Activated CD8-positive, alpha-beta memory T cell treated with anti-CD3 and anti-CD28 coated beads, Interleukin-2, amount 50 U/mL, for 48 hours (primary cell): Measurements from ENCODE around the gene ACOT2.
"Not testable (repeated sequence)": the region's sequence is repeated elsewhere in the genome, so short reads cannot be mapped to it uniquely, and the experiment has no call there.

Source experiments
- DNase-seq: peaks from one replicate; pipeline ENCODE4 v3.0.0-alpha.2; 2020

ACOT2 gene

GRCh38 chr14:73569185-73569958 lies at the start of gene ACOT2:
Gene ACOT2, plus strand, starts transcription at chr14:73569213. Its CDS starts 28 bp downstream, at chr14:73569241.
- DNase-seq = peak; percentile 88

- DNase-seq = no peak
Measured at GRCh38 chr14:73521229-73521628, 47.8 kb upstream of the ACOT2 start.

- no peak for DNase-seq
Measured at GRCh38 chr14:73524493-73524892, 44.5 kb upstream of the ACOT2 start.

GRCh38 chr14:73526036-73526984 lies 42.7 kb upstream of the ACOT2 start:
- no peak for DNase-seq

GRCh38 chr14:73529356-73529755 lies 39.7 kb upstream of the ACOT2 start:
- not testable (repeated sequence) for DNase-seq

GRCh38 chr14:73531971-73532370 lies 37.0 kb upstream of the ACOT2 start:
- not testable (repeated sequence) for DNase-seq

- peak; percentile 65 for DNase-seq
Measured at GRCh38 chr14:73537244-73538045, 31.6 kb upstream of the ACOT2 start.

- peak; percentile 74 for DNase-seq
Measured at GRCh38 chr14:73539017-73539416, 30.0 kb upstream of the ACOT2 start.

GRCh38 chr14:73542961-73543360 lies 26.1 kb upstream of the ACOT2 start:
- DNase-seq = not testable (repeated sequence)

- DNase-seq = not testable (repeated sequence)
Measured at GRCh38 chr14:73545353-73545752, 23.7 kb upstream of the ACOT2 start.

GRCh38 chr14:73549097-73549496 lies 19.9 kb upstream of the ACOT2 start:
- not testable (repeated sequence) for DNase-seq

GRCh38 chr14:73549889-73550524 lies 19.0 kb upstream of the ACOT2 start:
- not testable (repeated sequence) for DNase-seq

GRCh38 chr14:73553845-73554244 lies 15.2 kb upstream of the ACOT2 start:
- no peak for DNase-seq

- not testable (repeated sequence) for DNase-seq
Measured at GRCh38 chr14:73557201-73557600, 11.8 kb upstream of the ACOT2 start.

GRCh38 chr14:73558238-73558637 lies 10.8 kb upstream of the ACOT2 start:
- not testable (repeated sequence) for DNase-seq

- DNase-seq = not testable (repeated sequence)
Measured at GRCh38 chr14:73562256-73562655, 6.8 kb upstream of the ACOT2 start.

GRCh38 chr14:73562696-73563095 lies 6.3 kb upstream of the ACOT2 start:
- DNase-seq = not testable (repeated sequence)

GRCh38 chr14:73566431-73566830 lies 2.6 kb upstream of the ACOT2 start:
- DNase-seq = not testable (repeated sequence)

GRCh38 chr14:73566935-73567334 lies 2.1 kb upstream of the ACOT2 start:
- DNase-seq = not testable (repeated sequence)

- DNase-seq = no peak
Measured at GRCh38 chr14:73567358-73567757, 1.7 kb upstream of the ACOT2 start.

- DNase-seq = no peak
Measured at GRCh38 chr14:73567951-73568885, 795 bp upstream of the ACOT2 start.
